HCT116 (cell line): Measurements from ENCODE around the gene HS6ST3. TPM values are rescaled to one million over a fixed set of nuclear protein-coding genes. Genes with fewer than 3 reads are reported as not detected.

Experiments used
- ATAC-seq: fragments of 200-7000 bp; cut with Tn5 transposase; 2 replicates; pipeline ENCODE4 v1.9.1; 2020; ENCODE audit warnings: mild to moderate bottlenecking, moderate library complexity
- BruUV-seq: library from RNA; stranded (reverse); fragments of 400-500 nt; replicated peaks from 2 replicates; lab custom pipeline; 2021; lab: Mats Ljungman, UMichigan
- CTCF ChIA-PET: fragments of 300-600 bp; sonication (Branson Sonifier 250); formaldehyde crosslinking; loops from one replicate; lab custom pipeline; 2021; ENCODE audit warnings: antibody characterized with exemption; lab: Charles Lee
- POLR2A ChIA-PET: fragments of 300-600, 350-600 bp; sonication (Branson Sonifier 250); formaldehyde crosslinking; loops from one replicate; lab custom pipeline; 2021; ENCODE audit warnings: antibody characterized with exemption; lab: Charles Lee
- RAD21 ChIA-PET, 2 experiments: fragments of 300-600 bp; sonication (Branson Sonifier 250); formaldehyde crosslinking; loops; one replicate each; lab custom pipeline; 2023; ENCODE audit warnings: low total read pairs in 2 of 2; ENCODE audit not compliant: uncharacterized antibody in 2 of 2, unreplicated experiment in 2 of 2, low non-redundant PET in 1 of 2; lab: Charles Lee
- DNase-seq: peaks from one replicate; pipeline ENCODE4 v3.0.0-alpha.2; 2010; ENCODE audit warnings: low read depth, low spot score
- H2AFZ ChIP-seq: fragments of 200-600 bp; shearing (Covaris generic), sonication (generic); 2 replicates; pipeline ENCODE4 v1.6.1; 2017; ENCODE audit warnings: low read depth, mixed run types, mixed read lengths, antibody characterized with exemption, low read length; ENCODE audit not compliant: poor library complexity, severe bottlenecking
- H3K27ac ChIP-seq: 2 replicates; pipeline ENCODE4 v1.5.1; 2012; ENCODE audit warnings: low read depth, low read length
- H3K27me3 ChIP-seq: fragments of 200-600 bp; sonication (generic); 2 replicates; pipeline ENCODE4 v1.6.1; 2016; ENCODE audit warnings: mixed run types, low read length, mixed read lengths; ENCODE audit not compliant: insufficient read depth
- H3K36me3 ChIP-seq, 2 experiments: fragments of 200-500 bp in 1 of 2; fragments of 200-600 bp in 1 of 2; sonication (Bioruptor generic) in 1 of 2; sonication (generic) in 1 of 2; 2 replicates each; pipeline versions ENCODE4 v1.5.1 to v1.6.1; 2014 to 2016; ENCODE audit warnings: low read length in 2 of 2, inconsistent platforms in 1 of 2, mixed read lengths in 1 of 2, mixed run types in 1 of 2; ENCODE audit not compliant: insufficient read depth in 2 of 2, control insufficient read depth in 1 of 2
- H3K4me1 ChIP-seq, 2 experiments: fragments of 200-600 bp in 1 of 2; sonication (generic) in 1 of 2; 2 replicates each; pipeline versions ENCODE4 v1.5.1 to v1.6.1; 2012 to 2017; ENCODE audit warnings: low read length in 2 of 2, inconsistent platforms in 1 of 2, mild to moderate bottlenecking in 1 of 2, mixed read lengths in 1 of 2, mixed run types in 1 of 2, moderate library complexity in 1 of 2; ENCODE audit not compliant: insufficient read depth in 2 of 2, control insufficient read depth in 1 of 2
- H3K4me2 ChIP-seq: fragments of 200-600 bp; sonication (generic); 2 replicates; pipeline ENCODE4 v1.6.1; 2017; ENCODE audit warnings: mixed run types, low read length, mixed read lengths
- H3K4me3 ChIP-seq, 2 experiments: fragments of 200-600 bp in 1 of 2; sonication (generic) in 1 of 2; replicated peaks in 1 of 2; 2 replicates each; pipeline ENCODE4 v1.5.1; 2011 to 2016; ENCODE audit warnings: low read length in 2 of 2, control low read depth in 1 of 2, low read depth in 1 of 2, mild to moderate bottlenecking in 1 of 2, mixed read lengths in 1 of 2, mixed run types in 1 of 2
- H3K79me2 ChIP-seq: fragments of 200-600 bp; sonication (generic); 2 replicates; pipeline ENCODE4 v1.6.1; 2017; ENCODE audit warnings: mild to moderate bottlenecking, mixed run types, low read length, moderate library complexity, mixed read lengths; ENCODE audit not compliant: insufficient read depth
- H3K9ac ChIP-seq: fragments of 200-600 bp; sonication (generic); 2 replicates; pipeline ENCODE4 v1.6.1; 2016; ENCODE audit warnings: low read length, mixed read lengths
- H3K9me2 ChIP-seq: fragments of 200-600 bp; sonication (generic), shearing (Covaris generic); 2 replicates; pipeline ENCODE4 v1.6.1; 2017; ENCODE audit warnings: mixed run types, mild to moderate bottlenecking, moderate library complexity; ENCODE audit not compliant: insufficient read depth
- H3K9me3 ChIP-seq, 2 experiments: fragments of 200-500 bp in 1 of 2; fragments of 200-600 bp in 1 of 2; sonication (Bioruptor generic) in 1 of 2; sonication (generic) in 1 of 2; 2 replicates each; pipeline ENCODE4 v1.6.1; 2014 to 2017; ENCODE audit warnings: low read length in 2 of 2, mixed read lengths in 2 of 2, inconsistent platforms in 1 of 2, low read depth in 1 of 2, mild to moderate bottlenecking in 1 of 2, mixed run types in 1 of 2, moderate library complexity in 1 of 2; ENCODE audit not compliant: control insufficient read depth in 1 of 2, insufficient read depth in 1 of 2
- H4K20me1 ChIP-seq: fragments of 200-600 bp; sonication (generic), shearing (Covaris generic); 2 replicates; pipeline ENCODE4 v1.6.1; 2017; ENCODE audit warnings: mixed run types, mild to moderate bottlenecking, moderate library complexity; ENCODE audit not compliant: insufficient read depth
- CBX3 ChIP-seq: IDR thresholded peaks from 2 replicates; pipeline ENCODE4 v1.6.1; 2012; ENCODE audit warnings: low read depth
- CEBPB ChIP-seq: IDR thresholded peaks from 2 replicates; pipeline ENCODE4 v1.6.1; 2012; ENCODE audit warnings: low read depth
- ELF1 ChIP-seq: IDR thresholded peaks from 2 replicates; pipeline ENCODE4 v1.6.1; 2012; ENCODE audit warnings: low read depth, borderline replicate concordance
- EZH2phosphoT487 ChIP-seq: fragments of 200-600 bp; IDR thresholded peaks from 2 replicates; pipeline ENCODE4 v1.6.1; 2018; ENCODE audit warnings: antibody characterized with exemption, borderline replicate concordance
- JUND ChIP-seq: IDR thresholded peaks from 2 replicates; pipeline ENCODE4 v1.6.1; 2012
- POLR2A ChIP-seq: IDR thresholded peaks from 2 replicates; pipeline ENCODE4 v1.7.0; 2011; ENCODE audit warnings: borderline replicate concordance; ENCODE audit not compliant: insufficient read depth, insufficient read length; ENCODE audit errors: extremely low read depth
- POLR2AphosphoS5 ChIP-seq: IDR thresholded peaks from 2 replicates; pipeline ENCODE4 v1.6.1; 2011; ENCODE audit warnings: mild to moderate bottlenecking, low read depth, low read length, moderate library complexity
- RAD21 ChIP-seq: IDR thresholded peaks from 2 replicates; pipeline ENCODE4 v1.6.1; 2012; ENCODE audit warnings: low read depth, mild to moderate bottlenecking
- SIN3A ChIP-seq: IDR thresholded peaks from 2 replicates; pipeline ENCODE4 v1.6.1; 2012; ENCODE audit warnings: low read depth
- SP1 ChIP-seq: IDR thresholded peaks from 2 replicates; pipeline ENCODE4 v1.6.1; 2012; ENCODE audit warnings: low read depth
- SRF ChIP-seq: IDR thresholded peaks from 2 replicates; pipeline ENCODE4 v1.6.1; 2012; ENCODE audit warnings: low read depth
- TCF7L2 ChIP-seq: IDR thresholded peaks from 2 replicates; pipeline ENCODE4 v1.7.0; 2011; ENCODE audit warnings: borderline replicate concordance, inconsistent platforms; ENCODE audit not compliant: insufficient read depth, insufficient read length; ENCODE audit errors: extremely low read depth
- YY1 ChIP-seq: IDR thresholded peaks from 2 replicates; pipeline ENCODE4 v1.6.1; 2011; ENCODE audit warnings: low read length, low read depth, moderate library complexity, mild to moderate bottlenecking; ENCODE audit not compliant: insufficient replicate concordance; ENCODE audit errors: extremely low read depth
- ZFX ChIP-seq: fragments of 450-650 bp; IDR thresholded peaks from 2 replicates; pipeline ENCODE4 v1.6.1; 2017
- ZNF274 ChIP-seq: fragments of 200-500 bp; sonication (Bioruptor generic); IDR thresholded peaks from 2 replicates; pipeline ENCODE4 v1.6.1; 2014; ENCODE audit warnings: mild to moderate bottlenecking, low read depth, low read length, inconsistent platforms
- intact Hi-C: fragments of 100-400 bp; cut with micrococcal nuclease; formaldehyde crosslinking; loops from 2 replicates; pipeline ENCODE4 v1.10.0; 2022
- total RNA-seq: library from RNA; stranded (reverse); gene quantifications from one replicate; pipeline ENCODE4 v1.2.1, GENCODE V29; 2021; ENCODE audit not compliant: unreplicated experiment
- TF ChIP-seq, protein P1 (sequence below): IDR thresholded peaks from 2 replicates; pipeline ENCODE4 v1.6.1; 2011; ENCODE audit warnings: mild to moderate bottlenecking, low read length, moderate library complexity; ENCODE audit not compliant: insufficient replicate concordance; ENCODE audit errors: extremely low read depth
- TF ChIP-seq, protein P2 (sequence below): IDR thresholded peaks from 2 replicates; pipeline ENCODE4 v1.6.1; 2012
- TF ChIP-seq, protein P3 (sequence below): IDR thresholded peaks from 2 replicates; pipeline ENCODE4 v1.6.1; 2012
- TF ChIP-seq, protein P4 (sequence below): IDR thresholded peaks from 2 replicates; pipeline ENCODE4 v1.6.1; 2012; ENCODE audit warnings: low read depth

The HS6ST3 gene
- total RNA-seq, 1 experiment from 2014 or later = 0.10 TPM

DNA sequence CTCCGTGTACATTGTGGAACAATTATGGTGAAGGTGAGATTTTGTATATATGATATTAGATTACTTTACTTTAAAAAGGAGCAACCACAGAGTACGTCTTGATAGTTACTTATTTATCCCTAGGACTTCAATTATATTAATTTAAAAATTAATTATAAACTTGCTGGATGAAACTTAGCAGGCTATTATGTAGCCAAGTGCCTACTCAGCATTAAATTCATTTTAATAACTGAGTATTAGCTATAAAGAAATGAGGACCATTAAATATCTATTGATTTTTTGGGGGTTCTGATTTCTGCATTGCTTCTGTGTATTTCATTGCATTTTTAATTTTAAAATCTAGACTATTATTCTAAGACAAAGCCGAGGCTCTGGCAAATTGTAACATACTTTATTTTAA is 109.4 kb downstream of the HS6ST3 start:
- ChIA-PET CTCF (no interaction called here), POLR2A (no interaction called here), RAD21 (no interaction called here)
- no peaks in the 10 kb centered on the region for H3K4me1 ChIP-seq
- H3K4me3 ChIP-seq = no peak overlapping the region
- no peak for DNase-seq
- no peak for ATAC-seq
- no peak overlapping the region for H2AFZ ChIP-seq
- H3K79me2 ChIP-seq = no peaks in the 10 kb centered on the region
- H3K27ac ChIP-seq = no peak overlapping the region
- no peaks in the 10 kb centered on the region for H3K9me3 ChIP-seq
- intact Hi-C loops = no loop called here
- no peaks in the 10 kb centered on the region for H4K20me1 ChIP-seq
- H3K9ac ChIP-seq = no peak overlapping the region
- H3K9me2 ChIP-seq = no peaks in the 10 kb centered on the region
- peaks cover 20% of the 10 kb centered on the region for H3K27me3 ChIP-seq
- no TSS peak for BruUV-seq
- H3K36me3 ChIP-seq = no peaks in the 10 kb centered on the region
- TF ChIP-seq JUND = no peak
- no peak for TF ChIP-seq CBX3
- no peak for TF ChIP-seq ZFX
- TF ChIP-seq TCF7L2 = no peak
- no peak for TF ChIP-seq RAD21
- no peak for TF ChIP-seq SIN3A
- TF ChIP-seq, protein P1, sequence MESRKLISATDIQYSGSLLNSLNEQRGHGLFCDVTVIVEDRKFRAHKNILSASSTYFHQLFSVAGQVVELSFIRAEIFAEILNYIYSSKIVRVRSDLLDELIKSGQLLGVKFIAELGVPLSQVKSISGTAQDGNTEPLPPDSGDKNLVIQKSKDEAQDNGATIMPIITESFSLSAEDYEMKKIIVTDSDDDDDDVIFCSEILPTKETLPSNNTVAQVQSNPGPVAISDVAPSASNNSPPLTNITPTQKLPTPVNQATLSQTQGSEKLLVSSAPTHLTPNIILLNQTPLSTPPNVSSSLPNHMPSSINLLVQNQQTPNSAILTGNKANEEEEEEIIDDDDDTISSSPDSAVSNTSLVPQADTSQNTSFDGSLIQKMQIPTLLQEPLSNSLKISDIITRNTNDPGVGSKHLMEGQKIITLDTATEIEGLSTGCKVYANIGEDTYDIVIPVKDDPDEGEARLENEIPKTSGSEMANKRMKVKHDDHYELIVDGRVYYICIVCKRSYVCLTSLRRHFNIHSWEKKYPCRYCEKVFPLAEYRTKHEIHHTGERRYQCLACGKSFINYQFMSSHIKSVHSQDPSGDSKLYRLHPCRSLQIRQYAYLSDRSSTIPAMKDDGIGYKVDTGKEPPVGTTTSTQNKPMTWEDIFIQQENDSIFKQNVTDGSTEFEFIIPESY = no peak
- no peak for TF ChIP-seq ZNF274
- TF ChIP-seq SRF = no peak
- TF ChIP-seq POLR2AphosphoS5 = no peak
- TF ChIP-seq YY1 = no peak
- TF ChIP-seq ELF1 = no peak
- TF ChIP-seq, protein P2, sequence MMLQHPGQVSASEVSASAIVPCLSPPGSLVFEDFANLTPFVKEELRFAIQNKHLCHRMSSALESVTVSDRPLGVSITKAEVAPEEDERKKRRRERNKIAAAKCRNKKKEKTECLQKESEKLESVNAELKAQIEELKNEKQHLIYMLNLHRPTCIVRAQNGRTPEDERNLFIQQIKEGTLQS = no peak
- no peak for TF ChIP-seq POLR2A
- TF ChIP-seq, protein P3, sequence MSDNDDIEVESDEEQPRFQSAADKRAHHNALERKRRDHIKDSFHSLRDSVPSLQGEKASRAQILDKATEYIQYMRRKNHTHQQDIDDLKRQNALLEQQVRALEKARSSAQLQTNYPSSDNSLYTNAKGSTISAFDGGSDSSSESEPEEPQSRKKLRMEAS = no peak
- TF ChIP-seq CEBPB = no peak
- no peak for TF ChIP-seq EZH2phosphoT487
- no peak for TF ChIP-seq SP1
- TF ChIP-seq, protein P4, sequence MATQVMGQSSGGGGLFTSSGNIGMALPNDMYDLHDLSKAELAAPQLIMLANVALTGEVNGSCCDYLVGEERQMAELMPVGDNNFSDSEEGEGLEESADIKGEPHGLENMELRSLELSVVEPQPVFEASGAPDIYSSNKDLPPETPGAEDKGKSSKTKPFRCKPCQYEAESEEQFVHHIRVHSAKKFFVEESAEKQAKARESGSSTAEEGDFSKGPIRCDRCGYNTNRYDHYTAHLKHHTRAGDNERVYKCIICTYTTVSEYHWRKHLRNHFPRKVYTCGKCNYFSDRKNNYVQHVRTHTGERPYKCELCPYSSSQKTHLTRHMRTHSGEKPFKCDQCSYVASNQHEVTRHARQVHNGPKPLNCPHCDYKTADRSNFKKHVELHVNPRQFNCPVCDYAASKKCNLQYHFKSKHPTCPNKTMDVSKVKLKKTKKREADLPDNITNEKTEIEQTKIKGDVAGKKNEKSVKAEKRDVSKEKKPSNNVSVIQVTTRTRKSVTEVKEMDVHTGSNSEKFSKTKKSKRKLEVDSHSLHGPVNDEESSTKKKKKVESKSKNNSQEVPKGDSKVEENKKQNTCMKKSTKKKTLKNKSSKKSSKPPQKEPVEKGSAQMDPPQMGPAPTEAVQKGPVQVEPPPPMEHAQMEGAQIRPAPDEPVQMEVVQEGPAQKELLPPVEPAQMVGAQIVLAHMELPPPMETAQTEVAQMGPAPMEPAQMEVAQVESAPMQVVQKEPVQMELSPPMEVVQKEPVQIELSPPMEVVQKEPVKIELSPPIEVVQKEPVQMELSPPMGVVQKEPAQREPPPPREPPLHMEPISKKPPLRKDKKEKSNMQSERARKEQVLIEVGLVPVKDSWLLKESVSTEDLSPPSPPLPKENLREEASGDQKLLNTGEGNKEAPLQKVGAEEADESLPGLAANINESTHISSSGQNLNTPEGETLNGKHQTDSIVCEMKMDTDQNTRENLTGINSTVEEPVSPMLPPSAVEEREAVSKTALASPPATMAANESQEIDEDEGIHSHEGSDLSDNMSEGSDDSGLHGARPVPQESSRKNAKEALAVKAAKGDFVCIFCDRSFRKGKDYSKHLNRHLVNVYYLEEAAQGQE = no peak
- TF ChIP-seq, all 23 proteins: peak for 0
- no peak overlapping the region for H3K4me2 ChIP-seq
